HTR-8/SVneo (cell line): ENCODE data around the gene KRTAP10-9.
"Not testable (repeated sequence)": the region's sequence is repeated elsewhere in the genome, so short reads cannot be mapped to it uniquely, and the experiment has no call there.

Experiments
- DNase-seq: peaks from one replicate; pipeline ENCODE4 v3.0.0; 2011; ENCODE audit warnings: low spot score, mixed read lengths; ENCODE audit not compliant: insufficient read length
- FAIRE-seq: peaks from 2 replicates; lab custom pipeline; 2011; peaks lifted over from hg19 to GRCh38; lab: Jason Lieb, UNC

KRTAP10-9 gene

GRCh38 chr21:44594406-44594916, 32.4 kb upstream of the KRTAP10-9 start:
- no peak for DNase-seq

GRCh38 chr21:44595524-44595923, 31.4 kb upstream of the KRTAP10-9 start:
- no peak for FAIRE-seq

More at GRCh38 chr21:44594406-44594916, 32.4 kb upstream of the KRTAP10-9 start:
- FAIRE-seq = no peak

DNA sequence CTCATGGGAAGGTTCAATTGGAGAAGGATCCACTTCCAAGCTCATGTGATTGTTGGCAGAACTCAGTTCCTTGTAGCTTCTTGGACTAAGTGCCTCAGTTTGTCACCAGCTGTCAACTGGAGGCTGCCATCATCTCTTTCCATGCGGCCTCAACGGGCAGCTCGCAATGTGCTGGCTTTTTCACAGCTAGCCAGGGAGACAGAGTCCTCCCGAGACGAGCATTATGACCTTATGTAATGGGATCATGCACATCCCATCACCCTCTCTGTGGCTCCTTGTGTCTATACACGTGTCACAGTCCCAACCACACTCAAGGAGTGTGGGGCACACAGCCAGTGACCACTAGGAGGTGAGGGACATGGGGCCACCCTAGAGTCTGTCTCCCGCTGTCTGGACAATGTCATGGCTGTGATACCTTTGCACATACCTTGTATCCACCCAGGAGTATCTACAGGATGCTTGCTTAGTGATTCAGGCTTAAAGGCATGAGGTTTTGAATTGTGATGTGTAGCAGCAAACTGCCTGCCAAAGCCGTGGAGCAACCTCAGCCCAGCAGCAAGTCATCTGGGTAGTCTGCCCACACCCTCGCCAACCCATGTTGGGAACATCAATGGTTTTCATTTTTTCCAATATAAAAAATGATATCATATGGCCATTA, 30.7 kb upstream of the KRTAP10-9 start:
- DNase-seq (no peak), FAIRE-seq (no peak)

More at GRCh38 chr21:44595524-44595923, 31.4 kb upstream of the KRTAP10-9 start:
- no peak for DNase-seq

DNA sequence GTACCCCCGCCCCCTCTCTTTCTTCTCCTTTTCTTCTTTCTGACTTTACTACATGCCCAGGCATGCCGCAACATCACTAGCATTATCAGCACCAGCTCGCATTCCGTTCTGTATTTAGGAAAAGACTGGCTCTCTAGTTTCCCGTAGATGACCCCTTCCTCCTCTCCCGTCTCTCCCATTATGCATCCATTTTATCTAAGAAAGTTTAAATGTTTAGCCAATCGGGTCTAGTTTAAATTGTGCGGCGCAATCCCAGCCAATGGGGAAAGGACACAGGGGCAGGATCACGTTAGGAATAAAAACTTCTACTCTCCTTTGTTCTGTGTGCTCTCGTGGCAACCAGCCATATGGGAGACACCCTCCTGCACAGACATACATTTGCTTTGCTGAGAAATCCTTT, 28.8 kb upstream of the KRTAP10-9 start:
- DNase-seq = no peak
- no peak for FAIRE-seq

DNA sequence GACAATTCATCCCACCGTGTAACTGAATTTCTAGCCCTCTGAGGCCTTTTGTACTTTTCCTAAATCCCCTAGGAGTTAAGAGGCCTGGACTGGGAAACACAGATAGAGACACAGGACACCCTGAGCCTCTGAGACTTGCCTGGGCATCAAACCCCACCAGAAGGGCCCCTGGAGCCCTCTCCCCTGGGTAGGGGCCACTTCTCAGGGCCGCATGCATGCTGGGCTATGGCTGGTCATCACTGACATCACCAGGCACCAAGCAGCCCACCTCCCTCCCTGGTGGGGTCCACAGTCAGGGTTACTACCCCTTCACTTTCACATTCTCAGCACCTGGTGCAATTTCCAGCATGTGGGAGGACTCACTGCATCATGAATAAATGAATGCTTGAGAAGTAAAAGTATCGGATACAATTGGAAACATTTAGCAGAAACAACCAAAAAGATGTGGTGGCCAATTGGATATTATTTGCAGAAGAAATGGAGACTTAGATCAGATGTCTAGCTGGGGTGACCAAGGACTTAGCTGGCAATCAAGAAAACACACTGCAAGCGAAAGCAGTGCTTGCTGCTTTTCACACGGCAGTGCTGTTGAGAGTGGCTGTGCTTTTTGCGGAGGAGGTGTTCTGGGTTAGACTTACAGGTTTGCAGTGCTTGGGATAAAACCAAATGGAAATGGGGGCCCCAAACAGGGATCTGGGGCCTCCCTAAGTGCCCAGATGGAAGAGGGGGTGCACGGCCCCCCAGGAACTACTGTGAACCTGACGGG, 27.4 kb upstream of the KRTAP10-9 start:
- DNase-seq (no peak), FAIRE-seq (no peak)

DNA sequence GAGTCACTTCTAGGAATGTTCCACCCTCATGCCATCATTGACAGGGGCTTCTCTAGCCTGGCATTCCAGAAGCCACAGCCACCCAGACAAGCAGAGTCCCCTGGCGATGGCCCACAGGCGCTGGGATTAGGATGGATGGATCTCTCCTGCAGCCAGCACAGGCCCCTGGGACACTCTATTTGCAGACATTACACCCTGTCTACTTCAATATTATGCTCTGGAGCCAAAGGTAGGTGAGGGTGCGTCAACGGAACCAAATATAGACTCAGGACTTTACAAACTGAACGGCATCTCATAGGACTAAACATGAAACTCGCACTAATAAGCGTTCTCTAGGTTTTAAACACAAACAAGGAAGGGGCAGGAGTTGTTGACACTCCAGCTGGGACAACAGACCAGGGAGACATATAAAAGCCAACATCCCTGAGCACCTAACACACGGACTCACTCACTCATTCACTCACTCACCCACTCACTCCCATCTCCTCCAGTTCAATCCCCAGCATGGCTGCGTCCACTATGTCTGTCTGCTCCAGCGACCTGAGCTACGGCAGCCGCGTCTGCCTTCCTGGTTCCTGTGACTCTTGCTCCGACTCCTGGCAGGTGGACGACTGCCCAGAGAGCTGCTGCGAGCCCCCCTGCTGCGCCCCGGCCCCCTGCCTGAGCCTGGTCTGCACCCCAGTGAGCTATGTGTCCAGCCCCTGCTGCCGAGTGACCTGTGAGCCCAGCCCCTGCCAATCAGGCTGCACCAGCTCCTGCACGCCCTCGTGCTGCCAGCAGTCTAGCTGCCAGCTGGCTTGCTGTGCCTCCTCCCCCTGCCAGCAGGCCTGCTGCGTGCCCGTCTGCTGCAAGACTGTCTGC, 26.5 kb upstream of the KRTAP10-9 start, which contains the start of gene KRTAP10-7:
KRTAP10-7 (plus strand) TSS at position 480 of the 861 bp plus-strand sequence; CDS start at position 505, 25 bp downstream.
- not testable (repeated sequence) for FAIRE-seq, DNase-seq

GRCh38 chr21:44601091-44601490, 25.8 kb upstream of the KRTAP10-9 start:
- DNase-seq, FAIRE-seq: not testable (repeated sequence)

GRCh38 chr21:44601596-44602462, 25.1 kb upstream of the KRTAP10-9 start:
- DNase-seq = no peak
- no peak for FAIRE-seq

- FAIRE-seq = no peak
- DNase-seq = no peak
These were observed 24.4 kb upstream of the KRTAP10-9 start for GRCh38 chr21:44602463-44602850.

DNA sequence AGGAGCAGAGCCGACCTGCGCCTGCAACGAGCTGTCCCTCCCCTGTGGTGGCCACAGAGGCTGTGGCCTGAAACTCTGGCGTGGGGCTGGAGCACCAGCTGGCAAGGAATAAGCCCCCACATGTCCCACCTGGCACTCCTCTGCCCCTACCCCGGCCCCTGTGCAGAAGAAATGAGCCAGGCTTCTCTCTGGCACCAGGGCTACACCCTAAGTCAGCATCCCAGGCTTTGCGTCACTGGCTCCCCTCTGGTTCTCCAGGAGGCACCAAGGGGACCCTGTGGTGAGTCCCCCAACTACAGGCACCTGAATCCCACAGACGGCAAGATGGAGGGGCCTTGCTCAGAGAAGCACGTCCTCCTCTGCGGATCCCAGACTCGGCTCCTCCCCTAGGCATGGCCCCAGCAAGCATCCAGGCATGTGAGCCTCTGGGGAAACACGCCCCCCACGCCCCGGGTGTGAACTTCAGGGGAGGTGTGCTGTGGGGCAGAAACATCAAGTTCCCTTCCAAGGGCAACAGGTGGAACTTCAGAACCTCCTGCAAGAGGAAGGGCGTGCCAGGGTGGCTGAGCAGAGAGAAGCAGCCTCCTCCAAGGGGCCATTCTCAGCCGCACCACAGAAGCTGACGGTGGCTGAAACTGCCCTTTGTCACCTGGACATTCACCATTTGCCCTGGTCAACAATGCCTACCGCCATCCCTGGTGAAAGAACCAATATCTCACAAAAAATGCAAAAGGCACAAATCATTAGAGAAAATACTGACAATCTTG, 23.6 kb upstream of the KRTAP10-9 start:
- DNase-seq = no peak
- FAIRE-seq = no peak

GRCh38 chr21:44603911-44604310, 23.0 kb upstream of the KRTAP10-9 start:
- DNase-seq = no peak
- FAIRE-seq = no peak

DNA sequence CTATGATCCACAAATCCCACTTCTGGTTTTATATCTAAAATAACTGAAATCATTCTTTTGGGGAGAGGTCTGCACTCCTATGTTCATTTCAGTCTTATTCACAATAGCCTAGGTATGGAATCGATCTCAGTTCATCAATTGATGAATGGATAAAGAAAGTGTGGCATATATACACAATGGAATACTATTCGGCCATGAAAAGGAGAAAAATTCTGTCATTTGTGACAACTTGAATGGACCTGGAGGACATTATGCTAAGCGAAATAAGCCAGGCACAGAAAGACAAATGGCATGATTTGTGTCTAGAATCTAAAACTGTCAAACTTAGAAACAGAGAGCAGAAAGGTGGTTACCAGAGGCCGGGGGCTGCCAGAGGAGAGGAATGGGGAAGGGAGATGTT, 20.4 kb upstream of the KRTAP10-9 start:
- no peak for DNase-seq
- FAIRE-seq = no peak

DNA sequence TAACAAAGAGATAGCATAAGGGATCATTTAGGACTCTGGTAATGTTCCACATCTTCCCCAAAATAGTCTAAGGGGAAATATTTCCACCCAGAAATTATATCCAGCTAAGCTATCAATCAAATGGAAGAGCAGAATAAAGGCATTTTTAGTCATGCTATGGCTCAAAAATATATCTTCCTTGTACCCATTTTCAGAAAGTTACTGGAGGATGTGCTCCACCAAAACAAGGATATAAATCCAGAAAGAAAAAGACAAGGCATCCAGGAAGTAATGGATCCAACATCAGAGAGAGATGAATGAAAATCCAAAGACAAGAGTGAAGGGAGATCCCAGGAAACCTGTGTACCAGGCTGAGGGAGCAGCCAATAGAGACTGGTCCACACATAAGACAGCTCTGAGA, 17.7 kb upstream of the KRTAP10-9 start:
- FAIRE-seq = no peak
- DNase-seq = no peak

- FAIRE-seq, DNase-seq: not testable (repeated sequence)
These were observed 16.6 kb upstream of the KRTAP10-9 start for GRCh38 chr21:44610157-44610843.

- FAIRE-seq = no peak
- no peak for DNase-seq
These were observed 15.3 kb upstream of the KRTAP10-9 start for GRCh38 chr21:44611551-44611950.

- DNase-seq = no peak
- no peak for FAIRE-seq
These were observed 14.8 kb upstream of the KRTAP10-9 start, which contains the start of gene KRTAP10-8 for GRCh38 chr21:44612029-44612486. KRTAP10-8 (plus strand) TSS chr21:44612079; CDS start chr21:44612101, 22 bp downstream.

- no peak for DNase-seq
- FAIRE-seq = no peak
These were observed 14.1 kb upstream of the KRTAP10-9 start for GRCh38 chr21:44612669-44613229.
